ENCODE data around the gene POLG. TPM values are rescaled to one million over a fixed set of nuclear protein-coding genes. Genes with fewer than 3 reads are reported as not detected.

Gene POLG
- total and polyA plus RNA-seq, 2 of the 13 experiments (the other 11 are each of a cell fraction or from before 2014, with no cell fraction given), result 26.6 to 35.5 TPM

DNA sequence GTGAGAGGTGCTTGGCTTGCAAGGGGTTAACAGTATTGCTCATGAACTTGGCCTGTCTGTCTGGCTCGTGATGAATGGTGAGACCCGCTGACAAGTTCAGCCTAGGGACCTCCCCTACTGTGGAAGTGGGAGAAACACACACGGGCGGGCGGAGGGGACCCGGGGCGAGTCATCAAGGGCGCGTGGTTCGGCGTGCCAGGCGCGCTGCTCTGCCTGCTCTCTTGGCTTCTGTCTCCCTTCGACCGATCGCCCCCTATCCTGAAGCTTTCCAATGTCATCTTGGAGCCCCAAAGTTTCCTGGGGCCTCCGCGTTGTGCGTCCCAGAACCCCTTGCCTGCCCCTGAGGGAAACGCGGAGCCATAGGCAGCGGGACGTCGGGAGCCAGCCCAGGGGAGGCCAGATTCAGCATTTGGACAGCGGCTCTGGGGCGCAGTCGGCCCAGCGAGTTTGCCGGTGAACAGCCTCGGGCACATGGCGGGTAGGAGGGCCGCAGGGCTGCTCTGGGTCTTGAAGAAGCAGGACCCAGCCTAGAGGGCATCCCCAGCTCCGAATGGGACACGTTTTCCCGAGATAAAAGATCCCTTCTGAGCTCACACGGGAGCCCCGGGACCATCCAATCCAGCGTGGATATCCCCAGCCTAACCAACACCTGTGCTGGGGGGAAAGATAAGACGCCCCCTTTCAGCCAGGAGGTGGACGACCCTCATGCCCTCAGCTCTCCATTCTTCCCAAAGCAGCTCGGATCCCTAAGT is 27.0 kb upstream of the POLG start (continued):
- peak; percentile 79; the same call in 1 of the 2 replicates for TF ChIP-seq ZNF446 (CRISPR knock-in tag; IDR thresholded peaks at IDR 0.05)
- no peak for TF ChIP-seq SALL2 (CRISPR knock-in tag; IDR thresholded peaks at IDR 0.05)
- TF ChIP-seq ZBED4 (CRISPR knock-in tag; IDR thresholded peaks at IDR 0.05; ENCODE audit: borderline replicate concordance), result peak; percentile 74; the same call in 1 of the 2 replicates
- TF ChIP-seq ZNF451 (CRISPR knock-in tag; IDR thresholded peaks at IDR 0.05), result no peak
- TF ChIP-seq HHEX (CRISPR knock-in tag; IDR thresholded peaks at IDR 0.05), result no peak
- no peak for TF ChIP-seq ZNF737 (CRISPR knock-in tag; IDR thresholded peaks at IDR 0.05; ENCODE audit: borderline replicate concordance)
- no peak for TF ChIP-seq SNAPC2 (CRISPR knock-in tag; IDR thresholded peaks at IDR 0.05)
- no peak for TF ChIP-seq ZNF576 (CRISPR knock-in tag; IDR thresholded peaks at IDR 0.05)
- 0 out of 2 replicates have a peak, but pooled peaks have one; percentile 33 for TF ChIP-seq ZNF777 (CRISPR knock-in tag; IDR thresholded peaks at IDR 0.05)
- no peak for TF ChIP-seq ZNF703 (CRISPR knock-in tag; IDR thresholded peaks at IDR 0.05; ENCODE audit: borderline replicate concordance)
- TF ChIP-seq LRRFIP1 (CRISPR knock-in tag; conservative IDR thresholded peaks at IDR 0.05), result no peak
- TF ChIP-seq ZNF572 (CRISPR knock-in tag; IDR thresholded peaks at IDR 0.05), result no peak
- no peak for TF ChIP-seq ZNF253 (CRISPR knock-in tag; IDR thresholded peaks at IDR 0.05; ENCODE audit: borderline replicate concordance)
- TF ChIP-seq ZBTB20 (CRISPR knock-in tag; IDR thresholded peaks at IDR 0.05; ENCODE audit: borderline replicate concordance, low read depth), result peak; percentile 74; the same call in 1 of the 2 replicates
- no peak for TF ChIP-seq RCOR2 (CRISPR knock-in tag; IDR thresholded peaks at IDR 0.05)
- 0 out of 2 replicates have a peak, but pooled peaks have one; percentile 32 for TF ChIP-seq BRCA1 (CRISPR knock-in tag; IDR thresholded peaks at IDR 0.05)
- no peak for TF ChIP-seq DDIT3 (CRISPR knock-in tag; IDR thresholded peaks at IDR 0.05)
- TF ChIP-seq ZNF138 (CRISPR knock-in tag; IDR thresholded peaks at IDR 0.05; ENCODE audit: low read depth), result no peak
- TF ChIP-seq SRF (IDR thresholded peaks at IDR 0.05; ENCODE audit: low read depth, low read length), result no peak
- TF ChIP-seq ZNF672 (CRISPR knock-in tag; IDR thresholded peaks at IDR 0.05), result no peak
- TF ChIP-seq ZNF557 (CRISPR knock-in tag; IDR thresholded peaks at IDR 0.05), result peak; percentile 88; the same call in 1 of the 2 replicates

Measured in HepG2 (cell line).